Ovary (tissue), 9 donors: Measurements from ENCODE around the gene SYNDIG1. TPM values are rescaled to one million over a fixed set of nuclear protein-coding genes. Genes with fewer than 3 reads are reported as not detected.

Experiments used
- DNase-seq, 5 donors: peaks; one replicate each; pipeline ENCODE4 v3.0.0-alpha.2; 2019 to 2020
- H3K27ac ChIP-seq, 2 donors: fragments of 200-600 bp; one replicate each; pipeline versions ENCODE4 v1.5.1 to v1.8.0; 2019 to 2022
- H3K27me3 ChIP-seq: fragments of 200-600 bp; one replicate; pipeline ENCODE4 v1.8.0; 2022
- H3K36me3 ChIP-seq: fragments of 200-600 bp; sonication (generic); one replicate; pipeline ENCODE4 v1.5.1; 2019
- H3K4me1 ChIP-seq: one replicate; pipeline ENCODE4 v1.8.1; 2013; ENCODE audit warnings: mild to moderate bottlenecking, moderate library complexity; ENCODE audit not compliant: insufficient read depth
- H3K4me3 ChIP-seq: fragments of 200-600 bp; sonication (generic); one replicate; pipeline ENCODE4 v1.5.1; 2017
- H3K9me3 ChIP-seq, 2 donors: fragments of 200-600 bp in 1 of 2; sonication (generic) in 1 of 2; one replicate each; pipeline versions ENCODE4 v1.5.1 to v1.8.1; 2013 to 2019; ENCODE audit warnings: mild to moderate bottlenecking in 1 of 2, moderate library complexity in 1 of 2
- EP300 ChIP-seq: sonication (generic); formaldehyde crosslinking; IDR thresholded peaks from one replicate; pipeline ENCODE4 v1.6.1; 2017; ENCODE audit warnings: antibody characterized with exemption
- POLR2A ChIP-seq: fragments of 450-650 bp; IDR thresholded peaks from one replicate; pipeline ENCODE4 v1.6.1; 2017; ENCODE audit warnings: antibody characterized with exemption, mild to moderate bottlenecking, moderate library complexity
- WGBS, 3 donors: extraction: QIAGEN DNeasy Blood & Tissue Kit in 1 of 3; methylation state at CpG; one replicate each; pipeline versions ENCODE4 v1.1.5 to v1.1.7; 2013 to 2017; 5-methylcytosine and 5-hydroxymethylcytosine counted together
- intact Hi-C, 4 donors: fragments of 100-400 bp; cut with DNase I; formaldehyde crosslinking; loops; one replicate each; pipeline versions ENCODE4 v1.11.0 to v1.15.1; 2022 to 2023
- polyA plus RNA-seq, 2 donors: library from polyadenylated mRNA; stranded (reverse); fragments of 200-250 nt in 1 of 2; fragments of 350-450 nt in 1 of 2; fragmentation: Illumina TruSeq in 1 of 2; extraction: RNeasy Lipid Tissue Mini Kit (QIAGEN cat#74804) in 1 of 2; gene quantifications; one replicate each; pipeline ENCODE4 v1.2.3, GENCODE V29; 2013 to 2014
- total RNA-seq, 7 donors: library from RNA; depleted of rRNA in 2 of 7; stranded (reverse); fragments of >200 nt in 2 of 7; fragmentation: NEBNext Ultra II Directional in 3 of 7; extraction: Animal tissue kit (Norgen Biotek cat#: 25700) in 3 of 7; gene quantifications; one replicate each; pipeline versions ENCODE4 v1.1.0 to v1.2.4, GENCODE V29; 2016 to 2023
- TF ChIP-seq, protein P1 (sequence below), 3 donors: fragments of 450-650 bp in 2 of 3; fragments of 200-600 bp in 1 of 3; IDR thresholded peaks; one replicate each; pipeline versions ENCODE4 v1.5.1 to v1.8.0; 2016 to 2022; ENCODE audit warnings: antibody characterized with exemption in 3 of 3, mild to moderate bottlenecking in 1 of 3
- donor health status: DM: no; HTN: no; CAD: no; lungs with moderate emphysema.
- donor health status: DM: no; HTN: no; CAD: no.
- donor health status: Bipolar disorder and iron deficiency.
- donor health status: DM: yes; HTN: yes; CAD: no.
- donor health status: DM: no; HTN: no; CAD: no.
- donor health status: DM: yes; HTN: yes; CAD: no.

SYNDIG1 gene
- total and polyA plus RNA-seq, 9 donors: 0.10 to 6.8 (median 1.1) TPM; not detected in 1

DNA sequence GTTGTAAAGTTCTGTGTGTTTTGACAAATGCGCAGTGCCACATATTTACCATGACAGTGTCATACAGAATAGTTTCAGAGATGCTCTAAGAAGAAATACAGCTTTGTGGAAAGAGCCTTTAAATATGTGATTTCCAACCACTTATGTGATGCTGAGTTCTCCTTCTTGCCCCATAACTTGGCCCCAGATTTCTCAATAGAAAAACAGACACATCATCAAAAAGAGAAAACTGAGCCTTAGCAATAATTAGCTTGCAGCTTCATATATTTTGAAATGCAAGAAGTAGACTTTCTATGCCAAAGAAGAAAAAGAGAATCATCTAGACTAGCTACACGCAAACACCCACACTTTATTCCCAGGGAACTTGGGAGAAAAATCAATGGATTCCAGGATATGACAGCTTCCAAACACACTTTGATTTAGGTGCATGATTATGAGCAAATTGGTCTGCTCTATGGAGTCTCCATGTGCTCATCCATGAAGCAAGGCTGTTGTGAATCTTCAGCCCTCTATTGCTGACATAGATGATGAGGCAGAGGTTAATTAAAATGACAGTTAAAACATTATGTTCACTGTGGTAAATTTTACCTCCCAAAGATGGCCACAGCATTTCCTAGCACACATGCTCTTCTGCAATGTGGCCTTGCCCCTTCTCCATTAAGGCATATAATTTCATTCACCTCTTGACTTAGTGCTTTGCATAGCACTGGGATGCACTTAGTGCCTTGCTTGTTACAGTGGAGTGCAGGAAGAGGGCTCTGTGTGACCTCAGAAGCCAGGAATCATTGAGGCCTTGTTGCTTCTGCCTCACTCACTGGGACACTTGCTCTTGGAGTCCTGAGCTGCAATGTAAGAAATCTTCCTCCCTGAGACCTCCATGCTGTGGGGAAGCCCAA lies 174.6 kb downstream of the SYNDIG1 start:
- Histone ChIP-seq H3K36me3 (no peaks in the 10 kb centered on the region), H3K27me3 (no peaks in the 10 kb centered on the region), H3K4me3 (no peak overlapping the region), H3K4me1 (no peaks in the 10 kb centered on the region), H3K9me3 (no peaks in the 10 kb centered on the region), H3K27ac (no peak overlapping the region)
- intact Hi-C loops: no loop called here
- no peak for TF ChIP-seq EP300
- TF ChIP-seq POLR2A: no peak
- TF ChIP-seq, protein P1, sequence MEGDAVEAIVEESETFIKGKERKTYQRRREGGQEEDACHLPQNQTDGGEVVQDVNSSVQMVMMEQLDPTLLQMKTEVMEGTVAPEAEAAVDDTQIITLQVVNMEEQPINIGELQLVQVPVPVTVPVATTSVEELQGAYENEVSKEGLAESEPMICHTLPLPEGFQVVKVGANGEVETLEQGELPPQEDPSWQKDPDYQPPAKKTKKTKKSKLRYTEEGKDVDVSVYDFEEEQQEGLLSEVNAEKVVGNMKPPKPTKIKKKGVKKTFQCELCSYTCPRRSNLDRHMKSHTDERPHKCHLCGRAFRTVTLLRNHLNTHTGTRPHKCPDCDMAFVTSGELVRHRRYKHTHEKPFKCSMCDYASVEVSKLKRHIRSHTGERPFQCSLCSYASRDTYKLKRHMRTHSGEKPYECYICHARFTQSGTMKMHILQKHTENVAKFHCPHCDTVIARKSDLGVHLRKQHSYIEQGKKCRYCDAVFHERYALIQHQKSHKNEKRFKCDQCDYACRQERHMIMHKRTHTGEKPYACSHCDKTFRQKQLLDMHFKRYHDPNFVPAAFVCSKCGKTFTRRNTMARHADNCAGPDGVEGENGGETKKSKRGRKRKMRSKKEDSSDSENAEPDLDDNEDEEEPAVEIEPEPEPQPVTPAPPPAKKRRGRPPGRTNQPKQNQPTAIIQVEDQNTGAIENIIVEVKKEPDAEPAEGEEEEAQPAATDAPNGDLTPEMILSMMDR (IDR thresholded peaks at IDR 0.05): no peak
- WGBS, 3 donors: 95 to 98% (median 97%) methylated on average over 2 of the region's 2 CpGs
- DNase-seq: no peak

DNA sequence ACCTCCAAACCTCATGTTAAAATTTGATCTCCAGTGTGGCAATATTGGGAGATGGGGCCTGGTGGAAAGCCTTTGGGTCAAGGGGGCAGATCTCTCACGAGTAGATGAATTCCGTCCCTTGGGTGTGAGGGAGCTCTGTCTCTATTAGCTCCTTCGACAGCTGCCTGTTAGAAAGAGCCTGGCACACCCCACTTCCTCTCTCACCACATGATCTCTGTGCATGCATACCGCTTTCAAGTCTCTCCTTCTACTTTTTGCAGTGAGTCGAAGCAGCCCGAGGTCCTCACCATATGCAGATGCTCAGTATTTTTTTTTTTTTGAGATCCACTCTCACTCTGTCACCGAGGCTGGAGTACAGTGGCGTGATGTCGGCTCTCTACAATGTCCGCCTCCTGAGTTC lies 176.9 kb downstream of the SYNDIG1 start:
- Histone ChIP-seq H3K27me3 (no peaks in the 10 kb centered on the region), H3K9me3 (no peaks in the 10 kb centered on the region), H3K27ac (no peak overlapping the region), H3K36me3 (no peaks in the 10 kb centered on the region), H3K4me3 (no peak overlapping the region), H3K4me1 (peaks cover 2% of the 10 kb centered on the region)
- DNase-seq: no peak
- intact Hi-C loops: no loop called here
- TF ChIP-seq, protein P1 (IDR thresholded peaks at IDR 0.05): no peak
- TF ChIP-seq POLR2A (no peak), EP300 (no peak)
- WGBS, 3 donors: 89 to 92% (median 91%) methylated on average over 10 of the region's 10 CpGs

DNA sequence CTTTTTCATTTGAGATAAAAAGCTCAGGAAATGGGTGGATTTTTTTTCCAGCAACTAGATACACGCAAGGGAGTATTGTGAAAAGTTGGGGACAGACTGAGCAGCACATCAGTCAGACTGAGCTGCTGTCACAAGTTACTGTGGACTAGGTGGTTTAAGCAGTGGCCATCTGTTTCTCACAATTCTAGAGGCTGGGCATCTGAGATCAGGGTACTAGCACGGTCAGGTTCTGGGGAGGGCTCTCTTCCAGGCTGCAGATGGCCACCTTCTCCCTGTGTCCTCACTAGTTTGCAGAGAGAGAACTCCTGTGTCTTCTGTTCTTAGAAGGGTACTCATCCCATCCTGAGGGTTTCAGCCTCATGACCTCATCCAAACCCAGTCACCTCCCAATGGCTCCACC lies 178.3 kb downstream of the SYNDIG1 start:
- no peak for TF ChIP-seq POLR2A
- TF ChIP-seq, protein P1 (IDR thresholded peaks at IDR 0.05): no peak
- no peak for TF ChIP-seq EP300
- Histone ChIP-seq H3K4me3 (no peak overlapping the region), H3K27me3 (no peaks in the 10 kb centered on the region), H3K27ac (no peak overlapping the region), H3K9me3 (no peaks in the 10 kb centered on the region), H3K36me3 (no peaks in the 10 kb centered on the region), H3K4me1 (peaks cover 2% of the 10 kb centered on the region)
- 64 to 87% (median 83%) methylated on average over 2 of the region's 2 CpGs for WGBS, 3 donors
- no peak for DNase-seq
- intact Hi-C loops: no loop called here

DNA sequence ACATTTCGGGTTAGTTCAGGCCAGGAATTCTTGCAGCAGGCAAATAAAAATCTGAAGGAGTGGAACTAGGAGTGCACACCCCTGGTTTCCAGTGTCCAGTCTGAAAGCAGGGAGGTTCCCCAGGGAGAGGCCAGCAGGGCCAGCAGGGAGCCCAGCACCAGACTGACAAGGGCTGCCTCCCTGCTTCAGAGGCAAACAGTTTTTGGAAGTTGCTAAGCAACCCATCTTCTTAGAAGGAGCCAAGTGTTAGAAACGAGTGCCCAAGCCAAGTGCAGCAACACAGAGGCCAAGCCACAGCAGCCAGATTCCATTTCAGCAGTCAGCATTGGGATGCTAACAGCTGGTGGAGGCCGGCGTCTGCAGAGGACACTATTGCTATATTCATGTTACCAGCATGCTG lies 179.1 kb downstream of the SYNDIG1 start:
- Histone ChIP-seq H3K4me3 (no peak overlapping the region), H3K27me3 (no peaks in the 10 kb centered on the region), H3K36me3 (no peaks in the 10 kb centered on the region), H3K4me1 (peaks cover 2% of the 10 kb centered on the region), H3K27ac (no peak overlapping the region), H3K9me3 (no peaks in the 10 kb centered on the region)
- TF ChIP-seq EP300 (no peak), POLR2A (no peak)
- TF ChIP-seq, protein P1 (IDR thresholded peaks at IDR 0.05): no peak
- WGBS, 3 donors: 32 to 44% (median 37%) methylated on average over 4 of the region's 4 CpGs
- intact Hi-C loops: no loop called here
- DNase-seq: no peak
